ENCODE data around the gene HOXB5. TPM values are rescaled to one million over a fixed set of nuclear protein-coding genes. Genes with fewer than 3 reads are reported as not detected.

HOXB5 gene
- total RNA-seq, 1 experiment from 2014 or later, result 19.8 TPM

DNA sequence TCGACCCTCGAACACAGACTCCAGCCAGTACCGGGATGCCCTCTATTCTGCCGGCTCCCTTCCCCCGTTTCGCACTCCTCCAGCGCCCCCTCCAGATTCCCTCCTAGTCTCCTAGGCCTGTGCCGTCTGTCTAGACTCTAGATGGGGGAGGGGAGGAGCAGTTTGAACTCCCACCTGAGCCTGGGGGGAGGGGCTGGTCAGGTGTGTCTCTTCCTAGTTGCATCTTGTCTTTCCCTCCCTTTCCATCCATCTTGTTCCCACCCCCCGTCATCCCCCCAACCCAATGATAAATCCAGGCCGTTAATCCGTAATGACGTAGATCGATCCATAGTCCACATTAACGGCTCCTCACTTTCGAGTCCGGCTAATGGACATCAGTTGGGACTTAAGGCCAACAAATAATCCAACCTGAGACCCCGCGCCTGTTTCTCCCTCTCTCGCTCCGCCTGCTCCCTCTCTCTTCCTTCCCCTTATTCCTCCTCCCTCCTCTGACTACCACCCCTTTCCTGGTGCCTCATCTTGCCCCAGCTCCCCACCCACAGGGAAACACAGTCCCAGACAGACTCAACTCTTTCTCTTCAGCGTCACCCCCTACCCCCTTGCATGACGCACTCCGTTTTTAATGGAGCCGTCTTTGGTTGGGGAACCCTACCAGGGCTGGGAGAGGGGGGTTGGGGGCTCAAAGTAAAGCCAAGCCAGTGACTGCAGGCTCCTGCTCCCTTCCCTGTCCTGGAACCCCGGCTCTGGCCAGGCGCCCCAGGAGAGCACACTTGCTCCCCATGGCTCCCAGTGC lies 3.4 kb upstream of the HOXB5 start:
- TF ChIP-seq YY1 (IDR thresholded peaks at IDR 0.05; ENCODE audit: extremely low read depth, insufficient replicate concordance, low read depth, low read length) (no peak), CBX3 (IDR thresholded peaks at IDR 0.05; ENCODE audit: low read depth) (no peak), REST (IDR thresholded peaks at IDR 0.05; ENCODE audit: low read depth) (no peak), ATF3 (IDR thresholded peaks at IDR 0.05) (no peak), RAD21 (IDR thresholded peaks at IDR 0.05; ENCODE audit: low read depth) (no peak), EZH2 (IDR thresholded peaks at IDR 0.05) (no peak)
- ChIA-PET CTCF (no interaction called here), RAD21 (ENCODE audit: low non-redundant PET in 1 of 2, low total read pairs in 2 of 2, uncharacterized antibody in 2 of 2, unreplicated experiment in 2 of 2) (no interaction called here), POLR2A (interaction anchor here (0.8 kb wide), 1 partner anchor 8 kb away, joined by 3 read pairs; the partner anchor contains the start of gene HOXB6)
- ATAC-seq (no peak), DNase-seq (ENCODE audit: low read depth, low spot score) (no peak)
- intact Hi-C loops (cut with micrococcal nuclease), result no loop called here
- no peak overlapping the region for H3K4me2 ChIP-seq (ENCODE audit: low read length)
- peaks cover 4% of the 10 kb centered on the region; the same call in 1 of the 2 replicates for H4K20me1 ChIP-seq (ENCODE audit: insufficient read depth)
- peaks cover 93% of the 10 kb centered on the region for H3K79me2 ChIP-seq (ENCODE audit: insufficient read depth, low read length)
- no peak overlapping the region for H2AFZ ChIP-seq (ENCODE audit: low read depth, low read length, poor library complexity, severe bottlenecking)
- H3K36me3 ChIP-seq (ENCODE audit: control insufficient read depth in 1 of 2, insufficient read depth in 2 of 2, low read length in 2 of 2), result peaks cover 27 to 30% of the 10 kb centered on the region in 2 experiments; a peak in 3 of 4 replicates
- H3K4me1 ChIP-seq (ENCODE audit: control insufficient read depth in 1 of 2, insufficient read depth in 2 of 2, low read length in 2 of 2), result peaks cover 22% of the 10 kb centered on the region in 2 experiments
- no peaks in the 10 kb centered on the region for H3K9me2 ChIP-seq (ENCODE audit: insufficient read depth)
- H3K4me3 ChIP-seq (replicated peaks in 1 of 2; ENCODE audit: low read depth in 1 of 2, low read length in 2 of 2), result no peak overlapping the region
- no peak overlapping the region for H3K27ac ChIP-seq (ENCODE audit: low read depth, low read length)
- no peaks in the 10 kb centered on the region for H3K9me3 ChIP-seq (ENCODE audit: control insufficient read depth in 1 of 2, insufficient read depth in 1 of 2, low read depth in 1 of 2, low read length in 2 of 2)
- no peaks in the 10 kb centered on the region for H3K27me3 ChIP-seq (ENCODE audit: insufficient read depth, low read length)
- H3K9ac ChIP-seq (ENCODE audit: low read length), result no peak overlapping the region
- no TSS peak for BruUV-seq (replicated peaks)

Measured in HCT116 (cell line).